Trophoblast cell (in vitro differentiated cells and primary cell): Measurements from ENCODE around the gene QSOX2.

Source experiments
- DNase-seq, 2 donors: peaks; one replicate each; pipeline ENCODE4 v3.0.0-alpha.2; 2016
- H2AFZ ChIP-seq: 2 replicates; pipeline ENCODE4 v1.6.1; 2013; ENCODE audit warnings: low read length, moderate library complexity, mild to moderate bottlenecking; ENCODE audit not compliant: insufficient read depth, poor library complexity
- H2AK5ac ChIP-seq: 2 replicates; pipeline ENCODE4 v1.6.1; 2013; ENCODE audit warnings: mild to moderate bottlenecking, low read length
- H2BK120ac ChIP-seq: 2 replicates; pipeline ENCODE4 v1.6.1; 2013; ENCODE audit warnings: low read length, mild to moderate bottlenecking, moderate library complexity; ENCODE audit not compliant: insufficient read depth, poor library complexity
- H2BK12ac ChIP-seq: 2 replicates; pipeline ENCODE4 v1.6.1; 2013; ENCODE audit warnings: mild to moderate bottlenecking, low read length, moderate library complexity
- H2BK5ac ChIP-seq: 2 replicates; pipeline ENCODE4 v1.6.1; 2013; ENCODE audit warnings: low read length, low read depth, moderate library complexity, mild to moderate bottlenecking; ENCODE audit not compliant: poor library complexity
- H3K14ac ChIP-seq: 2 replicates; pipeline ENCODE4 v1.6.1; 2013; ENCODE audit warnings: mild to moderate bottlenecking, low read length
- H3K18ac ChIP-seq: 2 replicates; pipeline ENCODE4 v1.6.1; 2013; ENCODE audit warnings: mild to moderate bottlenecking, low read length
- H3K23ac ChIP-seq: 2 replicates; pipeline ENCODE4 v1.6.1; 2013; ENCODE audit warnings: low read length
- H3K27ac ChIP-seq: 2 replicates; pipeline ENCODE4 v1.5.1; 2013; ENCODE audit warnings: low read depth, mild to moderate bottlenecking, inconsistent platforms, low read length, moderate library complexity
- H3K27me3 ChIP-seq: 2 replicates; pipeline ENCODE4 v1.6.1; 2013; ENCODE audit warnings: inconsistent platforms, mild to moderate bottlenecking, low read length, moderate library complexity; ENCODE audit not compliant: insufficient read depth
- H3K36me3 ChIP-seq, 2 experiments: 1 replicate in 1 of 2; 2 replicates in 1 of 2; pipeline ENCODE4 v1.6.1; 2013; ENCODE audit warnings: low read length in 2 of 2, mild to moderate bottlenecking in 2 of 2, moderate library complexity in 1 of 2; ENCODE audit not compliant: insufficient read depth in 2 of 2, control insufficient read depth in 1 of 2
- H3K4ac ChIP-seq: 2 replicates; pipeline ENCODE4 v1.6.1; 2013; ENCODE audit warnings: low read depth, mild to moderate bottlenecking, low read length, moderate library complexity
- H3K4me1 ChIP-seq, 2 experiments: 1 replicate in 1 of 2; 2 replicates in 1 of 2; pipeline ENCODE4 v1.6.1; 2013; ENCODE audit warnings: low read length in 2 of 2, mild to moderate bottlenecking in 2 of 2, moderate library complexity in 1 of 2; ENCODE audit not compliant: insufficient read depth in 2 of 2, control insufficient read depth in 1 of 2
- H3K4me2 ChIP-seq: 2 replicates; pipeline ENCODE4 v1.6.1; 2013; ENCODE audit warnings: inconsistent platforms, mild to moderate bottlenecking, low read length, moderate library complexity
- H3K4me3 ChIP-seq: 2 replicates; pipeline ENCODE4 v1.5.1; 2013; ENCODE audit warnings: mild to moderate bottlenecking, low read depth, low read length, inconsistent platforms
- H3K79me1 ChIP-seq: one replicate; pipeline ENCODE4 v1.6.1; 2013; ENCODE audit warnings: low read length
- H3K79me2 ChIP-seq: 2 replicates; pipeline ENCODE4 v1.6.1; 2013; ENCODE audit warnings: low read length, mild to moderate bottlenecking; ENCODE audit not compliant: control insufficient read depth, insufficient read depth, poor library complexity
- H3K9ac ChIP-seq: 2 replicates; pipeline ENCODE4 v1.6.1; 2013; ENCODE audit warnings: mild to moderate bottlenecking, low read length
- H3K9me3 ChIP-seq: 2 replicates; pipeline ENCODE4 v1.6.1; 2013; ENCODE audit warnings: low read depth, mild to moderate bottlenecking, control low read depth, inconsistent platforms, low read length; ENCODE audit not compliant: insufficient read depth
- H4K12ac ChIP-seq: 2 replicates; pipeline ENCODE4 v1.6.1; 2013; ENCODE audit warnings: low read depth, mild to moderate bottlenecking, low read length, moderate library complexity
- H4K8ac ChIP-seq: 2 replicates; pipeline ENCODE4 v1.6.1; 2013; ENCODE audit warnings: low read depth, mild to moderate bottlenecking, low read length, moderate library complexity
- H4K91ac ChIP-seq: one replicate; pipeline ENCODE4 v1.6.1; 2013; ENCODE audit warnings: low read depth, mild to moderate bottlenecking, low read length, moderate library complexity
- WGBS: extraction: QIAGEN DNeasy Blood & Tissue Kit; methylation state at CpG from one replicate; pipeline ENCODE4 v1.1.7; 2013; ENCODE audit warnings: missing lambda C conversion rate; ENCODE audit not compliant: insufficient read length, insufficient coverage; ENCODE audit errors: extremely low coverage; 5-methylcytosine and 5-hydroxymethylcytosine counted together

The QSOX2 gene

GRCh38 chr9:136278894-136279293 lies 33.3 kb upstream of the QSOX2 start:
- Histone ChIP-seq H3K9ac (no peak overlapping the region), H3K14ac (no peak overlapping the region), H2BK12ac (no peak overlapping the region), H3K4me1 (no peaks in the 10 kb centered on the region), H3K23ac (no peak overlapping the region), H3K79me1 (no peaks in the 10 kb centered on the region), H4K12ac (no peak overlapping the region), H2BK120ac (no peak overlapping the region), H3K79me2 (no peaks in the 10 kb centered on the region), H3K36me3 (no peaks in the 10 kb centered on the region), H3K18ac (no peak overlapping the region), H2BK5ac (no peak overlapping the region), H3K9me3 (peaks cover 6% of the 10 kb centered on the region), H3K4ac (no peak overlapping the region), H3K27me3 (no peaks in the 10 kb centered on the region), H3K4me3 (no peak overlapping the region), H4K91ac (no peak overlapping the region), H3K27ac (no peak overlapping the region), H4K8ac (no peak overlapping the region), H2AK5ac (no peak overlapping the region), H2AFZ (no peak overlapping the region), H3K4me2 (no peak overlapping the region)
- no peak for DNase-seq
- no CpG with 5 or more reads among the region's 1 CpG for WGBS

GRCh38 chr9:136278221-136278620 lies 32.6 kb upstream of the QSOX2 start:
- H3K18ac ChIP-seq = no peak overlapping the region
- no peak for DNase-seq
- no peaks in the 10 kb centered on the region for H3K27me3 ChIP-seq
- no peak overlapping the region for H2AFZ ChIP-seq
- no peak overlapping the region for H3K27ac ChIP-seq
- no peaks in the 10 kb centered on the region for H3K79me2 ChIP-seq
- no peak overlapping the region for H2BK120ac ChIP-seq
- no peak overlapping the region for H4K8ac ChIP-seq
- no peak overlapping the region for H2AK5ac ChIP-seq
- H3K4ac ChIP-seq = no peak overlapping the region
- no peak overlapping the region for H3K4me2 ChIP-seq
- no peak overlapping the region for H3K4me3 ChIP-seq
- H3K36me3 ChIP-seq = no peaks in the 10 kb centered on the region
- no peak overlapping the region for H4K91ac ChIP-seq
- H3K9ac ChIP-seq = no peak overlapping the region
- peaks cover 6% of the 10 kb centered on the region for H3K9me3 ChIP-seq
- no CpG with 5 or more reads among the region's 9 CpGs for WGBS
- no peak overlapping the region for H2BK12ac ChIP-seq
- no peak overlapping the region for H2BK5ac ChIP-seq
- no peak overlapping the region for H4K12ac ChIP-seq
- no peak overlapping the region for H3K23ac ChIP-seq
- no peaks in the 10 kb centered on the region for H3K4me1 ChIP-seq
- H3K14ac ChIP-seq = no peak overlapping the region
- H3K79me1 ChIP-seq = no peaks in the 10 kb centered on the region

- Histone ChIP-seq H3K4me3 (no peak overlapping the region), H3K4ac (no peak overlapping the region), H3K27ac (no peak overlapping the region), H3K36me3 (no peaks in the 10 kb centered on the region), H4K8ac (no peak overlapping the region), H3K4me2 (no peak overlapping the region), H2BK12ac (no peak overlapping the region), H3K27me3 (no peaks in the 10 kb centered on the region), H2AFZ (no peak overlapping the region), H3K14ac (no peak overlapping the region), H2BK5ac (no peak overlapping the region), H4K12ac (no peak overlapping the region), H3K18ac (no peak overlapping the region), H3K4me1 (no peaks in the 10 kb centered on the region), H2BK120ac (no peak overlapping the region), H4K91ac (no peak overlapping the region), H3K9me3 (peaks cover 6% of the 10 kb centered on the region), H3K23ac (no peak overlapping the region), H3K79me2 (no peaks in the 10 kb centered on the region), H3K9ac (no peak overlapping the region), H2AK5ac (no peak overlapping the region), H3K79me1 (no peaks in the 10 kb centered on the region)
- no peak for DNase-seq
- no CpG with 5 or more reads among the region's 14 CpGs for WGBS
These were observed 32.1 kb upstream of the QSOX2 start for GRCh38 chr9:136277746-136278145.

GRCh38 chr9:136276716-136277115 lies 31.1 kb upstream of the QSOX2 start:
- H4K8ac ChIP-seq = no peak overlapping the region
- H3K18ac ChIP-seq = no peak overlapping the region
- H3K27me3 ChIP-seq = no peaks in the 10 kb centered on the region
- H3K79me1 ChIP-seq = no peaks in the 10 kb centered on the region
- no peak overlapping the region for H3K23ac ChIP-seq
- H2BK12ac ChIP-seq = no peak overlapping the region
- H2BK120ac ChIP-seq = no peak overlapping the region
- H3K4me1 ChIP-seq = no peaks in the 10 kb centered on the region
- H2BK5ac ChIP-seq = no peak overlapping the region
- H3K9me3 ChIP-seq = peaks cover 6% of the 10 kb centered on the region
- no peaks in the 10 kb centered on the region for H3K36me3 ChIP-seq
- no peak overlapping the region for H3K4ac ChIP-seq
- no CpG with 5 or more reads among the region's 11 CpGs for WGBS
- no peak overlapping the region for H2AK5ac ChIP-seq
- H3K79me2 ChIP-seq = no peaks in the 10 kb centered on the region
- H3K4me3 ChIP-seq = no peak overlapping the region
- H4K12ac ChIP-seq = no peak overlapping the region
- no peak overlapping the region for H3K27ac ChIP-seq
- no peak for DNase-seq
- no peak overlapping the region for H3K14ac ChIP-seq
- no peak overlapping the region for H4K91ac ChIP-seq
- no peak overlapping the region for H2AFZ ChIP-seq
- no peak overlapping the region for H3K9ac ChIP-seq
- H3K4me2 ChIP-seq = no peak overlapping the region
